HG03442 (cell line): Measurements from ENCODE around the gene NBAS.

Experiments used
- ATAC-seq: cut with Tn5 transposase; IDR thresholded peaks from one replicate; pipeline ENCODE4 v1.9.1; 2021; ENCODE audit warnings: mild to moderate bottlenecking, moderate library complexity; ENCODE audit not compliant: unreplicated experiment

NBAS gene

DNA sequence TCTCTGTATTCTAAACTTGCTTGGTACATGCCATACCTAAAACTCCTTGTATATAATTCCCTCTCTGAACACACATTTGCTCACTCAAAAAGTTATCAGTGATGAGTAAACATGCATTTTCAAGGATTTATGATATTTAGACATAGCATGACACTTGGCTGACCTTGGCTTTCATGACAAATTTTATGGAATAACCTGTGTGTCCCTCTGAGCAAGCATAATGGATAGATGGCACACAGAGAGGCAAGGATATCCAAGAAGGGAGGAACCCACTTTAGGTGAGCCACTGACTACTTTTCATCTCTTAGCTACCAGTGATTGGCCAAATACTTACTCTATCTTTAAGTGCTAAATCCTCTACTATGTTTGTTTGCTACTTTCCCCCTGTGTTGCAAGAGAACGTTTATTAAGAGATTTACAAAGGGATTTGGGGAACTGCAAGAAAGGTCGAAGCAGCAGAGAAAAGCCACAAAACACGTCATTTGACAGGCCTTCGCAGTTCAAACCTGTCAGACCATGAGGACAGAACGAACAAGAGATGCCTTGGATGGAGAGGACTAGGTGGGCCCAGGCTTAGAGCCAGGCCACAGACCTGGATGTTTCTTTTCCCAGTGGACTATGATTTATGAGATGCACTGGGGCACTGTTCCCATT lies 379.9 kb downstream of the NBAS start:
- no peak for ATAC-seq

DNA sequence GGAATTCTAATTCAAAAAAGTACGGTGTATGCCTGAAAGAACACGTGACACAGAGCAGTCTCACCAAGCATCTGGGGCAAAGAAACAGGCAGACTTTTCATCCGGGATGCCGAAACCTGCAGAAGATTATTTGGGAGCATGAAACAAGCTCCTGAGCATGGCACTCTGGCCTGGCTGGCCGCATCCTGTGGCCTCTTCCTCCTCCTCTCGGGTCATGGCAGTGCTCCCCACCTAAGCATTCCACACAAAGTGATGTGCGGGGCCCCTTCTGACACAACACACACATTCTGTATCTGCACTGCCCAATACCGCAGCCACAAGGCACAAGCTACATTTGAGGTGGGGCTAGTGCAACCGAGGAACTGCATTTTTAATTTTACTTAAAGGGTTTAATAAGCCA lies 380.8 kb downstream of the NBAS start:
- ATAC-seq, result no peak

DNA sequence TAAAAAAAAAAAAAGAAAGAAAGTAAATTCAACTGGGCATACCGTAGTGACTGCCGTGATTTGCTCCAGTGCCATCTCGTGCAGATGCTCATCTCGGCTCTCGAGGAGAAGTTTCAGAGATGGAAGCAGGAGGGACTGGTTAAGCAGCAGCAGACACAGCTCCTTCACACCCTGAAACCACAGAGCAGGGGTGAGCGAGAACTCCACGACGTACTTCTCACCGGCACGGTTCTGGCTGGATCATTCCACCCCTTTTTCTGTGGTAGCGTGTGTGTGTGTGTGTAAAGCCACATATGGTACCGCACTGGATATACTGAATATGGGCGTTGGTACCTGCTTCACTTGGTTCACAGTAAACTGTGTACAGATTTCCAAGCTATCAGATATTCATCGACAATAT lies 382.2 kb downstream of the NBAS start:
- no peak for ATAC-seq

DNA sequence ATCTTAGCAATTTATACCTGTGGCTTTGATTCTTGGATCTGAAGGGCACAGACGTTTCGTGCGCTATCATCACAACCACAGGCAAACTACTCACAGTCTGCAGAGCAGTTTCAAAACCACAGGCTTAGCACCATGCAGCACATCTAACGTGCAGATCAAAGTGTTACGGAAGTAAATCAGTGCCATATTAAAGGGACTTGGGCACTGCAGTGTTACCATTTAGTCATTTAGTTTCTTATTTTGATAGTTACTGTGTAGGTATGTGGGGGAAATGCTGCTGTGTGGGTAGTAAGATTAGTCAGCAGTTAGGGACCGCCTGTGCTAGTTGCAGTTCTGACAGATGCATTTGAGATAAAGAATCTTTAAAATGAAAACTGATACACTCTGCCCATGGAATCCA lies 384.0 kb downstream of the NBAS start:
- ATAC-seq, result peak; percentile 98

DNA sequence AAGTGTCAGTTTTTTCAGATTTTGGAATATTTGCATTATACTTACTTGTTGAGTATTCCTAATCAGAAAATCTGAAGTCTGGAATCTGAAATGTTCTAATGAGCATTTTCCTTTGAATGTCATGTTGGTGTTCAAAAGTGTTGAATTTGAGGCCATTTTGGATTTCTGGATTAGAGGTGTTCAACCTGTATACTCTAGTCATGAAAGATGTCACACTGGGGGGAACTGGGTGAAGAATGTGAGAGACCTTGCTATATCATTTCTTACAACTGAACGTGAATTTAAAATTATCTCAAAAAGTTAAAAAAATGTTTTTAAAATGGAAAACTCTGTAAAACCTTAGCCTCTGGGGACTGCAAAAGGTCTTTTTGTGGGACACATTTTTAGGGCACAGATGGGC lies 384.5 kb downstream of the NBAS start:
- no peak for ATAC-seq

DNA sequence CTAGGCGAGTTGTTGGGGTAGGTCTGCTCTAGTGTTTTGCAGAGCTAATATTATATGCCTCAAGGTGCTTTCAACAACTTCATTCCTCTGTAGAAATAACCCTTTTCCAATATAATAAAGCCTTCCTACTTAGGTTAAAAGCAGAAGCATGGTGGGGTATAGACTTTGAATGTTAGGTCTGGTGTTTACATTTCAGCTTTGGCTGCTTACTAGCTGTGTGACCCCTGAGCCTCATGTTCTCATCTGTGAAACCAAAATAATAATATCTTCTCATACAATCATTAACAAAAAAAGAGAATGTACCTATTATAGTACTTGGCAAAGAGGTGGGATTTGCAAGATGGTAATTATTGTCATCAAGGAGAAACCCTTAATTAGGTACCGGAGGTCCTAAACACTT lies 386.6 kb downstream of the NBAS start:
- ATAC-seq, result no peak

DNA sequence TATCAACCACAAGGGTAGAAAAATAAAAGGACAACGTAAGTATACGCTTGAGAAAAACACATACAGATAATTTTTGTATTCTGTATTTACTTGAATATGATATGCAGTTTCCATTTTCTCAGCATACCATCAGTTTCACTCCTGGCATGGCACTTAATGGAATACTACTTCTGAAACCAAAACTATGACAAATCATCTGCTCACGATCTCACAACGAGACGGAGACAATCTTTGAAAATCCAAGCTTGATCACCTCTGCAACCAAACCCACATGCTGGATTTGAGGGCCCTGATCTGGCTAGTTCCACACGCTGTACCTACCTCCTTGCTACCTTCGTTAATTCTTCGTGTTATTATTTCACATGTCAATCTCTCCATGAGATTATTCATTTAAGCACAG lies 387.6 kb downstream of the NBAS start:
- no peak for ATAC-seq

DNA sequence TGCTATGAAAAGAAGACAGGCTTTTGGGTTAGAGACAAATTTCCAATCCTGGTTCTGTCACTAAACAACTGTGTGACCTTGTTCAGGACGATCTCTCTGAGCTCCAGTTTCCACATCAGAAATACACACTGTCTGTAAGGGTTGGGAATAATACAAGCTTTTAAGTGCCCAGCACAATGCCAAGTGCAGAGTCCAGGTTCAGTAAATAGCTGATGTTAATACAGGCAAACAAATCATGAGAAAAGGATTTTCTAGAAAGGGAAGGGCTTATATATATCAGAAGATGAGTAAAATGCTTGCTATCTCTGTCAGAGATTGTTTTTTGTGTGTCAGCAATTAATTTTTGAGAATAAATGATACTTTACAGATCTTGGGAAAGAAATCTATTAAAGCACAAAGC lies 388.3 kb downstream of the NBAS start:
- ATAC-seq, result no peak

DNA sequence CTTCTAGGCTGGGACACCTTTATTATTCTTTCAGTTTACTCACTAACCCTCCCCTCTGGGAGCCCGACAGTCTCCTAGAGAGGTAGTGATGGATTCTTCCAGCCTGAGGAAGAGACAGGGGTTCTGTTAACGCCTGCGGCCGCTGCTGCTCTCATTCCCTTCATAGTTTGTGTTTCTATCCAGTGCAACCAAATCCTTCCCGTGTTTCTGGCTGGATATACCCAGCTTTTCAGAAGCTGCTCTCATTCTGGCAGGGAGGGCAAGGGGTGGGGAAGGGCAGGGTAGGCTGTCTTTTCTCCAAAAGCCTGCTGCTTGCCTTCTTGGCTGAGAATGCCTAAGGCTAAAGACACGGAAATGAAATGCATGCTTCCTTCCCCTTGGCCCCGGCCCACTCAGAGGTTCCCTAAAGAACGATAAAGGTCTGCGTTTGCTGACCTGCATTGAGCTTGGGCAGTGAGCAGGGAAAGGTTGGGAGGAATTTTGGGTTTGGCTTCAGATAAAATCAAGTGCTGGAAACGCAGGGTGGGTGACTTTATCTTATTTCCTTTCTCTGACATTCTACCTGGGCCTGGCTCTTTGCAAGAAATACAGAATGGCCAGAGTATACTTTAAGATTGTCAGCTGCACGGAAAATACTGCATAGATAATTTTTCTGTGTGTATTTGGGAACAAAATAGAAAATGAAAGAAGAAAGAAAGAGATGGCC lies 390.9 kb downstream of the NBAS start:
- ATAC-seq, result no peak

DNA sequence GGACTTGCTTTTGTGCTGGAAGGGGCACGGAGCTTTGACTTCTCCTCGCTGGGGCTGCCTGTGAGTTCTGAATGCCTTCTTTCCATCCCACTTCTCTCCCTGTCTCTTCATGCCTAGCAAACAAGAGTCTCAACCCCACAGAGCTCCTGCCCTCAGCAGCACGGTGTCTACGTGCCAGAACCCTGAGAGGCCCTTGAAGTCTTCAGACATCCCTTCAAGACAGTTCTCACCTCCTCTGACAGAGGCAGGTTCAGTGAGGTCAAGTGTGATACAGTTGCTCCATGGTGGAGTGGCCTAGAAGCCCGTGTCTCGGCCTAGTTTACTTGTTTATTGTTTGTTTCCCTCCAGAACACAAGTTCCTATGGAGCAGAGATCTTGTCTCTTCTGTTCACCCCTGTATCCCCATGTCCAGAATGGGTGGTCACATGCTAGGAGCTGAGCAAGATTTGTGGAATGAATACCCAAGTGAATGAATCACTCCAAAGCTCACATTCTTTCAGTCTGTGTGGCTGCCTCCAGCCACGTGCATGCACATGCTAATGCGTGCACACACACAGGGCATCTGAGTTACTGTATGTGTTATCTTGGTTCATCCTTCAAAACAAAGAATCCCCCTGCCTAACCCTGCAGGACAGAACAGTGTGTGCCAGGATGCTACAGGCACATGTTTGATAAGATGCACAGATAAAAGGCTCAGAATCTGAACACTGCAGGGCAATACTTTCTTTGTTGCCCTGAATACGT lies 391.6 kb downstream of the NBAS start:
- ATAC-seq, result no peak

DNA sequence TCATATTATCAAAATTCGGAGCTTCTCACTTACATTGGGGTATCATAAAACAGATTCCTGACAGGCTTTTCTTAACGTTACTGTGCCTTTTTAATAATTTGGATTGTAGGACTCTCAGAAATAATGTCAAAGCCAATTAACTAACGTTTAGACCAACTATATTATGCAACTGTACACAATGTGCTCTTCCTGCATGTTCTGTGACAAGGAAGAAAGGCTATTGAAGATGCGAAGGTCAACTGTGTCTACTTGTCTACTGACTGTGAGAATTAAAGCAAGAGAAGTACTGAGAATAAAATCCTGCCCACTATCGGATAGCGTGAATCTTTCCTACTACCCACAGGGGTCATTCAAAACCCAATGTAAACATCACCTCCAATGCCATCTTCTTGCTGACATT lies 393.0 kb downstream of the NBAS start:
- ATAC-seq, result no peak

DNA sequence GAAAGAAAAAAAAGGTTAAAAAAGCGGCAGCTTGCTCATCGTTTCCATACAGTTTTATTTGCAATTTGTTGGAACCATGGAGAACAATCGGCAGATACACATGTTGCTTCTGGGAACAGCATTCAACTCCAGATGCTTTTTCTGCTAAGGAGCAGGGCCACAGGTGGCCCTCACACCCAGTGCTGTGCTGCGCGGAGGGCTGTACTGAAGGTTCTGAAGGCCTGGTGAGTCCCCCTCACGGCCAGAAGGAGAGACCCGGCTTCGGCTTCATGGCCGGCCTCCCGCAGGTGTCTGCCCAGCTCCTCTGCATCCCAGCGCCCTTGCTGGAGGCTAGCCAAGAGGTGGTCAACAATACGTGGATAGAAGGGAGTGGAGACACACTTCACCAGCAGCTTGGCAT lies 394.3 kb downstream of the NBAS start:
- ATAC-seq, result no peak

DNA sequence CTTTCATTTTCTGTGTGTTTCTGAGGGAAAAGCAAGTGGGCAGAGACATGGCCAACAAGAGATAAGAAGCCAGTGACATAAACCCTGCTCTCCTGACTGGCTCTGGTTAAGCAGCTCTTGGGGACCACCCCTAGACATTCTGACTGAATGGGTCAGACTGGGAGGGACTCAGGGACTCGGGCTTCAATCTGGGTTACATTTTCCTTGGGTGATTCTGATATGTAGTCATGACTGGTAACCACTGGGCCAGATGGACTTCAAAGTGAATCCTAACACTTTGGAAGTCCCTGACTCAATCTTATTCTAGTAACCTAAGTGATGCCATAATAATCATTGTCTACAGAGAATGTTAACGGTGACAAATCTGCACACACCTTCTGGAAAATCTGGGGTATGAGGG lies 397.8 kb downstream of the NBAS start:
- no peak for ATAC-seq

DNA sequence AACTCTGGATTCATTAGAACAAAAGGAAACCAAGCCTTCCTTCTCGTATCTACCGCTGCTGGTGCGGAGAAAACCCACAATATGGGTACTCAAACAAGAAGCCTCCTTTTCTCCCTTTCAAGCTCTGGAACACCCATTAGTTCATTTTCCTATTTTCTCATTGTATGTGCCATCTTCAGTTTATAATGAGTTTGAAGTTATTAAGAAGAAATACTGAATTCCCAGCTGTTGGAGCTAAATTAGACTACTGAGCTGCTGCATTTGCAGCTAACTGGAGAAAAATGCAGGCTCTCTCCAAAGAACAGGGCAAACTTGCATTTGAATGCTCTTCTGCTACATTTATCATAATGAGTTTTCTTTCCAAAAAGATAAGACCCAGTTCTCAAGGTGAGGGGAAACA lies 398.5 kb downstream of the NBAS start:
- ATAC-seq, result no peak

DNA sequence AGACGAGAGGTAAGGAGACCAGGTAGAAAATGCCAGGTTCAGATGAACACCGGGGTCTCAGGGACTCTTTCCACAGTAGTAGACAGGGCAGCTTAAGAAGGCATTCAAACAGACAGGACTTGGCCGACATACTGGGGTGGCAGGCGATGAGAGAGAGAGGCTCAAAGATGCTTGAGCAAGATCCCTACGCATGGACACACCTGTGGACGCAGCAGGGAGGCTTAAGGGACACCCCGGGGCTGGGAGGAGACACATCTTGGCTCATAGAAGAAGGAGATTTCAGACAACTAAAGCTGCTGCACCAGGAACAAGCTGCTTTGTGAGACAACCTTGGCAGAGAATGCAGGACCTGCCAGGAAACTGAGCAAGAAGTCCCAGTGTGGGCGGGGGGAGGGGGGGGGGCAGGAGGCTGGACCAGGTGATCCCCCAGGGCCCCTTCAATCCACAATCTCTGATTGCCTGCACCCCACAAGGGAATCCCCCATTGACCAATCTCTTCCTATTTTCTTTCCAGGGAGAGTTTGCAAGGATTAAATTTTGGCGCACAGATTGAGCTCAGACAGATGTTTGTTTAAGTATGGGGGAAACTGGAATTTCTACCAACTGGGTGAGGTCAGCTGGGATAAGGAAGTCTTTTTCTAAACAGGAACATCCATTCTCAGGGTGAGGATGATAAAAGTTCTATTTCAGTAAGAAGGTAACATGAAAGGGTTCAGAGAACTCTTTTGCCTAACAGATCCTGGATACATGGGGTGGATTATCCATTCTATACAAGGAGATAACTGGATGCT lies 400.7 kb downstream of the NBAS start:
- no peak for ATAC-seq

DNA sequence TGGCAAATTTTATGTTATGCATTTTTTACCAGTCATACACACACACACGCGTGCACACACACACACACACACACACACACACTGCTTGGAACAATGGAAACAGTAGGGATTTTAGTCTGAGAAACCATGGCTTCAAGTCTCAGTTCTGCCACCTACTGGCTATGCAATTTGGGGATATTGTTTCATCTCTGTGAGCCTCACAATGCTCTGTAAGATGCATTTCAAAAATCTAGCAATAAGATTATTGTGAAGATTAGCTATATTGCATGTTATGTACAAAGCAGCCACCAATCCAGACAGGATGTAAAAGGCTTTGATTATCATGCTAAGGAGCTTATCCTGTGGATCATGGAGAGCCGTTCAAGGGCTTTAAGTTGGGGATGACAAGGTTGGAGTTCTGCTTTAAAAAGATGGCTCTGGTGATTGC lies 401.4 kb downstream of the NBAS start:
- no peak for ATAC-seq

DNA sequence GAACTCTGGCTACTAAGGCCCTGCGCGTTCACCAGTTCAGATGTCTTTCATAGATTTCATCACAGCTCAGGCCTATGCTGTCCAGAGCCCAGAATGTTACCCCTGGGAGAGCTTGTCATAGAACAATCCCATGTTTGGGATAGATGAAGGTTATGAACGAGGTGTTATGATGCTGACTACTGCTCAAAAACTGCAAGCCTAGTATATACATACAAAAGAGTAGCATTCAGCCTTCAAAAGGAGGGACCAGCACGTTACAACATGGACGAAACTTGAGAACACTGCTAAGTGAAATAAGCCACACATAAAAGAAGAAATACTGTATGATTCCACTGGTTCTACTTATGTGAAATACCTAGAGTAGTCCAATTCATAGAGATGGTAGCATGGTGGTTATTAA lies 401.9 kb downstream of the NBAS start:
- no peak for ATAC-seq

DNA sequence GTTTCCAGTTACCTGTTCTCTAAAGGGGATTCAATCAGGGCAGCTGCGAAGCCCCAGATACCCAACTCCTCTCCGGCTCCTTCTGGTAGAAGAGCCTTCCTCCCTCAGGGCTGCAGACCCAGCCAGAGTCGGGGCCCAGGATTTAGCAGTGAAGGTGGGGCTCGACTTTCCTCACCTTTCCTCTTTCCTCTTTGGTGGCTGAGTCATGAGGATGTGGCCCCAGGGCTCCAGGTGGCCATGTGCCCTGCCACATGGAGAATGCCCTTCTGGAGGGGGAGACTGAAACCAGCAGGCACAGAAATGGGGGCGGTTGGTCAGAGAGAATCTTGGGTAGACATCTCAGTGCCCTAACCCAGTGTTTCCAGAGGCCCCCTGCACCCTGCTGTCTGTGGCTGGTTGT lies 402.6 kb downstream of the NBAS start:
- ATAC-seq, result no peak

DNA sequence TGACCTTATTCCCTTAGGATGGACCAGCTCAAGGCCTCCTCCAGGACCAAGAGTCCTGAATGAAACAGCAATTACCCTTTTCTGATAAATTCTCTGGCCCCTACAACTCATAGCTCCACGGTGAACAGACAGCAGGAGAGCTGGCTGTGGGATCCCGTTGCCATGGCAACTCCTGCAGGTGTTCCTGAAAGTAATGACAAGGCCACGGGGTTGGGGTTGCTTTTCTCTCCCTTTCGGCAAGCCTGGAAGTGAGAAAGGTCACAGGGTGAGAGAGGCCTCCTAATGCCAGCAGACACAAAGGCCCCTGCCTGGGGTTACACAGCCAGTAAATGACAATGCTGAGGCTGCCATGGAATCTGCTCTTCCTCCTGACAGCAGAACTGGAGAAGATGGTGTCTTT lies 403.0 kb downstream of the NBAS start:
- ATAC-seq, result no peak

DNA sequence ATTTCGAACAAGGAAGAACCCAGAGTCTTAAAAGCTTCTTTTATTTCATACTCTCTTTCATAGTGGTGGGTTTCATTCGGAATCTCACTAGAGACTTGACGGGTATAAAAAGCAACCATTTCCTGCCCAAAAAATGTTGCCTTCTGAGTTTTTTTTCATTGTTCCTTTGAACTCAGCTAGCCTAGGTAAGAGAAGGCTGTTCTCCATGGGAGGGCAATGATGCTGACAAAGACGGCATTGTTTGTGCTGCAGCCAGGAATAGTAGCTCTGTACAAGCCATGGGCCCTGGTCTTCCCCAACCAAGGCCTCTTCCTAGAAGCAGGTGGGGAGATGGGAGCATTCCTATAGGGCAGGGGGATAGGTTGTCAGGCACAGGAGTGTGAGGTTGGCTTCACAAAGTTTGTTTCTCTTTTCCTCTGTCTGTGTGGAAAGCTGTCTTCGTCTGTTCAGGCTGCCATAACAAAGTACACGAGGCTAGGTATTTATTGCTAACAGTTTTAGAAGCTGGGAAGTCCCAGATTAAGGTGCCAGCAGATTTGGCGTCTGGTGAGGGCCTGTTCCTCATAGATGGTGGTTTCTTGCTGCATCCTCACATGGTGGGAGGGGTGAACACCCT lies 405.1 kb downstream of the NBAS start:
- ATAC-seq, result no peak

DNA sequence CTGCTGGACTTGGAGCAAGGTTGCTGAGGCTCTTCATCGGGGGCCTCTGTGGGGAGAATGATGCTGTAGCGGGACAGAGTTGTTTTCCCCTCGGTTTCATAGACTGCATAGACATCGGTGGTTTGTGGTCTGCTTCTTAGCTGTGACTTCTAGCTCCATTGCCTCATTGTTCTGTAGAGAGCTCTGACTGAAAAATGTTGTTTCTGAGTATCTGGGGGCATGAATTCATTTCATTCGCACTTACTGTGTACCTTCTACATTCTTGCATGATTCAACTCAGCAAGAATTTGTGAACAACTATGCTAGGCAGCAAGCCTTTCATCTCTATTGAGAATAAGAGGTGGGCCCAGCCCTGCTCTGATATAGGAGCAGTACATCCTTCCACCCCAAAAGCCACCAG lies 406.8 kb downstream of the NBAS start:
- ATAC-seq, result no peak
